H9 (cell line): Measurements from ENCODE around the gene XPNPEP2. TPM values are rescaled to one million over a fixed set of nuclear protein-coding genes. Genes with fewer than 3 reads are reported as not detected.

ENCODE experiments used
- DNase-seq: peaks from one replicate; pipeline ENCODE4 v3.0.0-alpha.2; 2017
- H2AFZ ChIP-seq: one replicate; pipeline ENCODE4 v1.6.1; 2013; ENCODE audit warnings: mild to moderate bottlenecking, low read length, control low read depth, moderate library complexity
- H2AK5ac ChIP-seq: 2 replicates; pipeline ENCODE4 v1.6.1; 2013; ENCODE audit warnings: low read length, control low read depth, mixed read lengths; ENCODE audit not compliant: insufficient read length
- H2BK120ac ChIP-seq: one replicate; pipeline ENCODE4 v1.6.1; 2013; ENCODE audit warnings: low read depth, mild to moderate bottlenecking, low read length, control low read depth, inconsistent platforms; ENCODE audit not compliant: poor library complexity, severe bottlenecking
- H2BK12ac ChIP-seq: 2 replicates; pipeline ENCODE4 v1.6.1; 2013; ENCODE audit warnings: low read length, control low read depth, mixed read lengths, low read depth; ENCODE audit not compliant: insufficient read length
- H2BK15ac ChIP-seq: 2 replicates; pipeline ENCODE4 v1.6.1; 2013; ENCODE audit warnings: low read depth, low read length, control low read depth
- H2BK20ac ChIP-seq: one replicate; pipeline ENCODE4 v1.6.1; 2013; ENCODE audit warnings: low read depth, mild to moderate bottlenecking, low read length, control low read depth, inconsistent platforms; ENCODE audit not compliant: poor library complexity, severe bottlenecking
- H2BK5ac ChIP-seq: 2 replicates; pipeline ENCODE4 v1.6.1; 2013; ENCODE audit warnings: low read length, control low read depth, mixed read lengths; ENCODE audit not compliant: insufficient read length
- H3K14ac ChIP-seq: 2 replicates; pipeline ENCODE4 v1.6.1; 2013; ENCODE audit warnings: low read length, control low read depth; ENCODE audit not compliant: insufficient read depth
- H3K18ac ChIP-seq: 2 replicates; pipeline ENCODE4 v1.6.1; 2013; ENCODE audit warnings: low read depth, mild to moderate bottlenecking, mixed read lengths, low read length, control low read depth; ENCODE audit not compliant: insufficient read length
- H3K23ac ChIP-seq: 2 replicates; pipeline ENCODE4 v1.6.1; 2013; ENCODE audit warnings: low read length, control low read depth, mixed read lengths, low read depth; ENCODE audit not compliant: insufficient read length
- H3K23me2 ChIP-seq: 2 replicates; pipeline ENCODE4 v1.6.1; 2013; ENCODE audit warnings: low read depth, mild to moderate bottlenecking, mixed read lengths, low read length, control low read depth; ENCODE audit not compliant: insufficient read length, poor library complexity, severe bottlenecking
- H3K27ac ChIP-seq: 2 replicates; pipeline ENCODE4 v1.5.1; 2013; ENCODE audit warnings: low read length, control low read depth, mixed read lengths, low read depth; ENCODE audit not compliant: insufficient read length
- H3K27me3 ChIP-seq: 2 replicates; pipeline ENCODE4 v1.6.1; 2013; ENCODE audit warnings: low read length, control low read depth, inconsistent platforms; ENCODE audit not compliant: insufficient read depth
- H3K4ac ChIP-seq: 2 replicates; pipeline ENCODE4 v1.6.1; 2013; ENCODE audit warnings: low read depth, mild to moderate bottlenecking, control low read depth, inconsistent platforms, low read length, moderate library complexity
- H3K4me1 ChIP-seq: 2 replicates; pipeline ENCODE4 v1.6.1; 2013; ENCODE audit warnings: low read length, control low read depth, inconsistent platforms; ENCODE audit not compliant: insufficient read depth
- H3K4me2 ChIP-seq: 2 replicates; pipeline ENCODE4 v1.6.1; 2013; ENCODE audit warnings: low read length, control low read depth, mixed read lengths; ENCODE audit not compliant: insufficient read length, insufficient read depth
- H3K56ac ChIP-seq: 2 replicates; pipeline ENCODE4 v1.6.1; 2013; ENCODE audit warnings: low read depth, mild to moderate bottlenecking, mixed read lengths, low read length, control low read depth; ENCODE audit not compliant: insufficient read length
- H3K79me1 ChIP-seq: 2 replicates; pipeline ENCODE4 v1.6.1; 2013; ENCODE audit warnings: low read depth, mild to moderate bottlenecking, moderate library complexity, low read length, control low read depth, inconsistent platforms; ENCODE audit not compliant: insufficient read depth, poor library complexity, severe bottlenecking
- H3K79me2 ChIP-seq: 2 replicates; pipeline ENCODE4 v1.6.1; 2013; ENCODE audit warnings: low read length, control low read depth, inconsistent platforms; ENCODE audit not compliant: insufficient read depth
- H3K9ac ChIP-seq: 2 replicates; pipeline ENCODE4 v1.6.1; 2013; ENCODE audit warnings: low read length, control low read depth, mixed read lengths; ENCODE audit not compliant: insufficient read length; ENCODE audit errors: extremely low read depth
- H3K9me3 ChIP-seq: one replicate; pipeline ENCODE4 v1.6.1; 2013; ENCODE audit warnings: low read depth, low read length, inconsistent platforms; ENCODE audit not compliant: control insufficient read depth
- H3T11ph ChIP-seq: one replicate; pipeline ENCODE4 v1.6.1; 2013; ENCODE audit warnings: mild to moderate bottlenecking, low read length, control low read depth, inconsistent platforms
- H4K20me1 ChIP-seq: one replicate; pipeline ENCODE4 v1.6.1; 2013; ENCODE audit not compliant: control insufficient read depth, insufficient read length, insufficient read depth
- H4K5ac ChIP-seq: 2 replicates; pipeline ENCODE4 v1.6.1; 2013; ENCODE audit warnings: low read depth, mild to moderate bottlenecking, mixed read lengths, low read length, control low read depth; ENCODE audit not compliant: insufficient read length
- H4K8ac ChIP-seq: replicated peaks from 2 replicates; pipeline ENCODE4 v1.6.1; 2013; ENCODE audit warnings: low read length, control low read depth, mixed read lengths, low read depth; ENCODE audit not compliant: insufficient read length
- H4K91ac ChIP-seq: 2 replicates; pipeline ENCODE4 v1.6.1; 2013; ENCODE audit warnings: low read depth, mild to moderate bottlenecking, moderate library complexity, mixed read lengths, low read length, control low read depth; ENCODE audit not compliant: insufficient read length
- H3K27ac Mint-ChIP-seq, 3 experiments: 2 replicates in 2 of 3; 3 replicates in 1 of 3; pipeline ENCODE4 v1.8.0; 2020 to 2021; ENCODE audit warnings: mixed read lengths in 3 of 3, mild to moderate bottlenecking in 1 of 3, moderate library complexity in 1 of 3
- H3K27me3 Mint-ChIP-seq: 2 replicates; pipeline ENCODE4 v1.8.0; 2021; ENCODE audit warnings: low read depth, mild to moderate bottlenecking, moderate library complexity, mixed read lengths
- H3K36me3 Mint-ChIP-seq, 3 experiments: 2 replicates in 2 of 3; 3 replicates in 1 of 3; pipeline ENCODE4 v1.8.0; 2020 to 2021; ENCODE audit warnings: low read depth in 3 of 3, mixed read lengths in 3 of 3; ENCODE audit not compliant: insufficient read depth in 1 of 3
- H3K4me1 Mint-ChIP-seq, 2 experiments: 2 replicates each; pipeline ENCODE4 v1.8.0; 2020; ENCODE audit warnings: mixed read lengths in 2 of 2
- H3K4me3 Mint-ChIP-seq, 2 experiments: 2 replicates in 1 of 2; 3 replicates in 1 of 2; pipeline ENCODE4 v1.8.0; 2020 to 2021; ENCODE audit warnings: mild to moderate bottlenecking in 2 of 2, mixed read lengths in 2 of 2, moderate library complexity in 1 of 2
- H3K9me3 Mint-ChIP-seq, 2 experiments: 2 replicates in 1 of 2; 3 replicates in 1 of 2; pipeline ENCODE4 v1.8.0; 2020; ENCODE audit warnings: mild to moderate bottlenecking in 2 of 2, mixed read lengths in 2 of 2, moderate library complexity in 1 of 2
- WGBS: extraction: QIAGEN DNeasy Blood & Tissue Kit; methylation state at CpG from one replicate; pipeline ENCODE4 v1.1.7; 2013; ENCODE audit warnings: missing lambda C conversion rate, low lambda C conversion rate, mixed read lengths; ENCODE audit not compliant: insufficient read length; ENCODE audit errors: extremely low coverage; 5-methylcytosine and 5-hydroxymethylcytosine counted together
- total RNA-seq: library from RNA; stranded (reverse); gene quantifications from 2 replicates; pipeline ENCODE4 v1.2.1, GENCODE V29; 2021
- TF ChIP-seq, protein P1 (sequence below): fragments of 200-600 bp; sonication (generic); conservative IDR thresholded peaks from 3 replicates; pipeline ENCODE4 v1.8.0; 2021; ENCODE audit warnings: antibody characterized with exemption, mild to moderate bottlenecking

The XPNPEP2 gene
- total RNA-seq, 1 experiment from 2014 or later, result 0.11 TPM

DNA sequence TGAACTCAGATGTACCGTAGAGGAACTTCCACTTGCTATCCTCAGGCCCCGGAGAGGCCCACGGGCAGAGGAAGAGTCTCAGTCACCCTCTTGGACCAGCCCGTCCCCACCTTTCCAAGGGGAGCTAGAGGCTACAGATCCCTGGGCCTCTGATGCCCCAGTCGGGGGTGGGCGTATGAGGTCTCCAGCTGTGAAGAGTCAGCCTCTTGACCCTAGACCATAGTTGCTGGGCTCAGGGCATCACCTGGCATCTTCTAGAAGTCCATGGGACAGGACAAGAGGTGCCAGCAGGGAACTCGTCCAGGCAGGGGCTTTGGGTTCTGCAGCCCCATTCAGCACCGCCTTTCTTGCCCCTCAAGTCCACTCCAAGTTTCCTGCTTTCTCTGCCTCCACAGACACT, 52.6 kb downstream of the XPNPEP2 start:
- H3K4me3 Mint-ChIP-seq, result no peak overlapping the region
- Histone ChIP-seq H3K79me1 (no peaks in the 10 kb centered on the region), H2AK5ac (no peak overlapping the region), H4K91ac (no peak overlapping the region), H3K56ac (no peak overlapping the region), H3K14ac (no peak overlapping the region), H3K27me3 (no peaks in the 10 kb centered on the region), H3K18ac (no peak overlapping the region), H3K9ac (no peak overlapping the region), H3K4me1 (no peaks in the 10 kb centered on the region), H3T11ph (no peak overlapping the region), H3K79me2 (no peaks in the 10 kb centered on the region), H3K4me2 (no peak overlapping the region), H2BK12ac (no peak overlapping the region), H2BK15ac (no peak overlapping the region), H2AFZ (no peak overlapping the region), H2BK120ac (no peak overlapping the region), H3K9me3 (no peaks in the 10 kb centered on the region), H3K4ac (no peak overlapping the region), H2BK20ac (no peak overlapping the region), H3K23ac (no peak overlapping the region), H4K5ac (no peak overlapping the region), H3K23me2 (no peaks in the 10 kb centered on the region), H4K8ac (no peak overlapping the region), H2BK5ac (no peak overlapping the region), H4K20me1 (no peaks in the 10 kb centered on the region), H3K27ac (no peak overlapping the region)
- H3K9me3 Mint-ChIP-seq, result peaks cover 0 to 70% of the 10 kb centered on the region in 2 experiments; a peak in 3 of 5 replicates
- TF ChIP-seq, protein P1, sequence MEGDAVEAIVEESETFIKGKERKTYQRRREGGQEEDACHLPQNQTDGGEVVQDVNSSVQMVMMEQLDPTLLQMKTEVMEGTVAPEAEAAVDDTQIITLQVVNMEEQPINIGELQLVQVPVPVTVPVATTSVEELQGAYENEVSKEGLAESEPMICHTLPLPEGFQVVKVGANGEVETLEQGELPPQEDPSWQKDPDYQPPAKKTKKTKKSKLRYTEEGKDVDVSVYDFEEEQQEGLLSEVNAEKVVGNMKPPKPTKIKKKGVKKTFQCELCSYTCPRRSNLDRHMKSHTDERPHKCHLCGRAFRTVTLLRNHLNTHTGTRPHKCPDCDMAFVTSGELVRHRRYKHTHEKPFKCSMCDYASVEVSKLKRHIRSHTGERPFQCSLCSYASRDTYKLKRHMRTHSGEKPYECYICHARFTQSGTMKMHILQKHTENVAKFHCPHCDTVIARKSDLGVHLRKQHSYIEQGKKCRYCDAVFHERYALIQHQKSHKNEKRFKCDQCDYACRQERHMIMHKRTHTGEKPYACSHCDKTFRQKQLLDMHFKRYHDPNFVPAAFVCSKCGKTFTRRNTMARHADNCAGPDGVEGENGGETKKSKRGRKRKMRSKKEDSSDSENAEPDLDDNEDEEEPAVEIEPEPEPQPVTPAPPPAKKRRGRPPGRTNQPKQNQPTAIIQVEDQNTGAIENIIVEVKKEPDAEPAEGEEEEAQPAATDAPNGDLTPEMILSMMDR, result no peak
- WGBS, result no CpG with 5 or more reads among the region's 8 CpGs
- peaks cover 0 to 6% (median 2%) of the 10 kb centered on the region in 3 experiments; a peak in 3 of 7 replicates for H3K36me3 Mint-ChIP-seq
- H3K4me1 Mint-ChIP-seq, result no peaks in the 10 kb centered on the region
- DNase-seq, result no peak
- H3K27me3 Mint-ChIP-seq, result no peaks in the 10 kb centered on the region; the same call in 1 of the 2 replicates
- no peak overlapping the region for H3K27ac Mint-ChIP-seq
